Measurements from ENCODE around the gene LAMA3.

LAMA3 gene

DNA sequence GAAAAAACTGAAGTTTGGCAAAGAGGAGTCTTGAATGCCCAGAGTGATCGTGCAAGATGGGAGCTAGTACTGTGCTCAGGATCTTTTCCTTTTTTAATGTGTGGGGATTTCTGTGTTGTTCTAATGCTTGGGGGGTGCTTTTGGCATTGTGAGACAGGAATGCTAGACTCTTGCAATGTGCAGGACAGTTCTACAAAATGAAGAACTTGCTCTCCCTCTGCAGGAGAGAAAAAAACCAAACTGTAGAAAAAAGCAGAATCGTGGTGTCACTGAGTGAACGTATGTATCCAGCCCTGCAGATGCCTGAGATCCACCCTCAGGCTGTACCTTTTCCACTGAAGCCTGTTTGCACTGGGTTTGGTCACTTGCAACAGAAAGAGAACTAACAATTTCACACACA, 313.2 kb downstream of the LAMA3 start:
- Histone ChIP-seq H3K27ac (no peak overlapping the region), H3K27me3 (no peaks in the 10 kb centered on the region), H3K9me3 (replicated peaks in 1 of 11) (no peaks in the 10 kb centered on the region; a peak in 1 of 22 replicates), H3K4me2 (no peak overlapping the region), H3K4me3 (no peak overlapping the region), H3K4me1 (peaks cover 10 to 18% (median 12%) of the 10 kb centered on the region in 10 experiments), H3K9ac (no peak overlapping the region), H3K36me3 (no peaks in the 10 kb centered on the region), H4K20me1 (no peaks in the 10 kb centered on the region)
- no peak for TF ChIP-seq Cebpa-rat (IDR thresholded peaks at IDR 0.05)

DNA sequence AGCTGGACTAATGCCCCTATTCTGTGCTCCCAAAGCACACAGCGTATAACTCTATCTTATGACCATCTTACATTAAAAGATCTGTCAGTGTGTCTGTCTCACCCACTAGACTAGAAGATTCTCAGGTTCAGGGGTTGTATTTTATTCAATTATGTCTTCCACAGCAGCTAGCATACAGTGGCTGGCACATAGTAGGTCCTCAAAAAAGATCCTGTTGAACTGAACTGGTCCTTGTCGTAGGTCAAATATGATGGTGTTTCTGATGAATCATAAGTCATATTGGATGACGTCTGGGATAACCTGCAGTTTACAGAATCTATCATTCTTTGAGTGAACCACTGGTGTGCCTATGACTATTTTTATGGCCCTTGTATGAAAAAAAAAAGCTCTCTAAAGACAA, 314.0 kb downstream of the LAMA3 start:
- H3K4me1 ChIP-seq = peaks cover 10 to 18% (median 12%) of the 10 kb centered on the region in 10 experiments
- TF ChIP-seq Cebpa-rat (IDR thresholded peaks at IDR 0.05) = no peak
- no peak overlapping the region for H3K4me3 ChIP-seq
- no peaks in the 10 kb centered on the region for H3K36me3 ChIP-seq
- H3K9me3 ChIP-seq (replicated peaks in 1 of 11) = no peaks in the 10 kb centered on the region; a peak in 1 of 22 replicates
- no peaks in the 10 kb centered on the region for H4K20me1 ChIP-seq
- no peak overlapping the region for H3K27ac ChIP-seq
- H3K27me3 ChIP-seq = no peaks in the 10 kb centered on the region
- H3K4me2 ChIP-seq = peak overlapping the region in 2 of 11 experiments; percentile 54 to 62; a peak in 3 of 22 replicates
- H3K9ac ChIP-seq = no peak overlapping the region

DNA sequence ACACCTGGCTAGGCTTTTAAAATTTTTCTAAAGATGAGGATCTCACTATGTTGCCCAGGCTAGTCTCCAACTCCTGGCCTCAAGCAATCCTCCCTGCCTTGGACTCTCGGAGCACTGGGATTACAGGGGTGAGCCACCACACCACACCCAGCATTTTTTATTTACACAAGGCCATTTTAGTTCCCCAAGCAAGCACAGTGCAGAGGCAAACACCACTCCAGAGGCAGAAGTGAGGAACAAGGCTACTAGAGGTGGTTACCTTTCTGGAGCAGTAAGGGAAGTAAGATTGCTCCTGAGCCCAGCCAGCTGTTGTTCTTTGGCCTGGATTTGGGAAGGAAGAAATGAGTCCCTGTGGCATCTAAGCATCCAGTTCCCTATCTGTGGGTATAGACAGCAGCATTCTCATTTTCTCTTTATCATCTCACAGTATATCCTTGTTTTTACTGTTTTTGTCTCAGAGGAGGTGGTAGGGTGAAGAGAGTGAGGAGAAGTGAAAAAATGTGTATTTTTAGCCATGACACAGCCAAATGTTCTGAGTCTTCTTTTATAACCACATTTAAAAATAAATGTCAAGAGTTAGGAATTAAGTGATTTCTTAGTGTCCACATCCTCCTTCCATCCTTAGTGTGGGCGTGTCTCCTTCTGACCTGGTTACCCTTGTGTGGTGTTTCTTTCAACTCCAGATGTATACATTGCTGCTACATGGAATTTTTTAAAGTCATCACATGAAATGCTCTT, 314.8 kb downstream of the LAMA3 start:
- Histone ChIP-seq H3K4me2 (peak overlapping the region; percentile 6 to 62 (median 43); a peak in 20 of 22 replicates), H4K20me1 (no peaks in the 10 kb centered on the region), H3K9me3 (replicated peaks in 1 of 11) (no peaks in the 10 kb centered on the region; a peak in 1 of 22 replicates), H3K4me3 (no peak overlapping the region), H3K27me3 (no peaks in the 10 kb centered on the region), H3K27ac (peak overlapping the region in 3 of 11 experiments; percentile 35 to 60 (median 41); a peak in 4 of 22 replicates), H3K4me1 (peaks cover 12 to 23% (median 16%) of the 10 kb centered on the region in 10 experiments), H3K36me3 (no peaks in the 10 kb centered on the region), H3K9ac (peak overlapping the region in 1 of 11 experiments; percentile 16; a peak in 1 of 22 replicates)
- TF ChIP-seq Cebpa-rat (IDR thresholded peaks at IDR 0.05) = no peak

Data from BLaER1 treated with 17β-estradiol and CSF1 and Interleukin-3, amounts not matched to agents 10 nM and 100 nM (cell line).